GM19099 (cell line): ENCODE measurements around the gene VAT1L.

Experiments
- POLR2A ChIP-seq: IDR thresholded peaks from 3 replicates; pipeline ENCODE4 v1.6.1; 2011; ENCODE audit warnings: low read depth; ENCODE audit not compliant: insufficient read length; ENCODE audit errors: extremely low read depth

Gene VAT1L

GRCh38 chr16:77801817-77802216 is 13.5 kb downstream of the VAT1L start:
- no peak for TF ChIP-seq POLR2A

DNA sequence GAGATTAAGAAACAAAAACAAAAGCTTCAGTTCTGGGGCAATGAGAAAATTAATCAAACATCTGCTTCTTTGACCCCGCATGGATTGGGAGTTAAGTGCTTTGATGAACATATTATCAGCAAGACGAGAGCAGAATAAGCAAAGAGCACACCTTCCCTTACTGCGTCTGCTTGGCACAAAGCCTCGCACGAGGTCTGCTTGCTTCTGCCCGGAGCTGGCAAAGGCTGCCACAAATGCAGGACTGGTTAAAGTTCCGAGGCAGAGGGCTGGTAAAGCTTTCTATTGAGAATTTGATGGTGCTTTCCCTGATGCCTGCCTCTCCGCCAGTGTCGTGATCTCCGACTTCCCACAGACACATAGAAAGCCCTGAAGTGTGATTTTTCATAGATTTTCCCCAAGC is 17.0 kb downstream of the VAT1L start:
- no peak for TF ChIP-seq POLR2A

- TF ChIP-seq POLR2A, result no peak
Measured at GRCh38 chr16:77807021-77807420, 18.7 kb downstream of the VAT1L start.

GRCh38 chr16:77812856-77813500 is 24.6 kb downstream of the VAT1L start:
- TF ChIP-seq POLR2A, result no peak

GRCh38 chr16:77816293-77816692 is 27.9 kb downstream of the VAT1L start:
- no peak for TF ChIP-seq POLR2A

DNA sequence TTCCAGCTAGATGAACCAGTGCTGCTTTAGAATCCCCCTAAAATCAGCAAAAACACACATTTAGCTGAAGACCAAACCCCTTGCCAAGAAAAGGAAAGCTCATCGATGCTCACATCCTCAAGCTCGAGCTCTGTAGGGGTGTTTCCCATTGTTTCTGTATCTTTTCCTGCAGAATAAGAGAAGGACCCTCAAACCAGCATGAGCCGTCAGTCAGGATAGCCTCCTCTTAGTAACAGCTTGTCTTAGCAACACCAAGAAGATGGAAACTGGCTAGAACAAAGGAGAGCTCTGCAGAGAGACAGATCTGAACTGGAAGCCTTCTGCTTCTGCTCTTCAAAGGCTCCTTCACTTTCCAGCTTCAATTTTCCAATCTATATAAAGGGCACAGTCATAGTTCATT is 32.0 kb downstream of the VAT1L start:
- TF ChIP-seq POLR2A, result no peak

- TF ChIP-seq POLR2A, result no peak
Measured at GRCh38 chr16:77822661-77823060, 34.3 kb downstream of the VAT1L start.

DNA sequence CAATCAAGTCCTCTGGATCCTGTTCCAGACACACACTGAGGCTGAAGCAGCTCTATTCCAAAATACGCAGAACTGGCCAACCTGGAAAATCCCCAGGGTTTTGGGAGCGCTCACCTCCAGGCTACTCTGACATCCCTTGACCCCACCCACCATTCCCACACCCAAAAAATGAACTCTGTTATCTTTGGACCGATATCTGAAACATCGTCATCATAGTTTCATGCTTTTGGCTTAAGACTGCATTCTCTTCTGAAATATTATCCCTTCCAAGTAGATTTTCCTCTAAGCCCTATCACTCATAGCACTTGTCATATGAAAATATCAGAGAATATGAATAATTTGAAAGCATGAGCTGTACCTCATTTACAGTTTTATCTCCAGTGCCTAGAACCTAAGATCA is 34.7 kb downstream of the VAT1L start:
- no peak for TF ChIP-seq POLR2A

DNA sequence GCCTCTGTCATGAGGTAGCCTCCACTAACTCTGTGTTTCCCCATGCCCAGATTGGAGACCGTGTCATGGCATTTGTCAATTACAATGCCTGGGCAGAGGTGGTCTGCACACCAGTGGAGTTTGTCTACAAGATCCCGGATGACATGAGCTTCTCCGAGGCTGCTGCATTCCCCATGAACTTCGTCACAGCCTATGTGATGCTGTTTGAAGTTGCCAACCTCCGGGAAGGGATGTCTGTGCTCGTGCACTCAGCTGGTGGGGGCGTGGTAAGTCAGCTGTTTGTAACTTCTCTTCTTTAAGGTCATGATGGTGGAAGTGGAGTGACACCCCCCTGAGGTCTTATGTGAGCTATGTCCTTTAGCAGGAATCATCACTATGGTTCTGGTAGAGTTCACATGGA is 36.8 kb downstream of the VAT1L start:
- no peak for TF ChIP-seq POLR2A

- TF ChIP-seq POLR2A, result no peak
Measured at GRCh38 chr16:77827032-77827431, 38.7 kb downstream of the VAT1L start.

GRCh38 chr16:77833921-77834634 is 45.7 kb downstream of the VAT1L start:
- no peak for TF ChIP-seq POLR2A

DNA sequence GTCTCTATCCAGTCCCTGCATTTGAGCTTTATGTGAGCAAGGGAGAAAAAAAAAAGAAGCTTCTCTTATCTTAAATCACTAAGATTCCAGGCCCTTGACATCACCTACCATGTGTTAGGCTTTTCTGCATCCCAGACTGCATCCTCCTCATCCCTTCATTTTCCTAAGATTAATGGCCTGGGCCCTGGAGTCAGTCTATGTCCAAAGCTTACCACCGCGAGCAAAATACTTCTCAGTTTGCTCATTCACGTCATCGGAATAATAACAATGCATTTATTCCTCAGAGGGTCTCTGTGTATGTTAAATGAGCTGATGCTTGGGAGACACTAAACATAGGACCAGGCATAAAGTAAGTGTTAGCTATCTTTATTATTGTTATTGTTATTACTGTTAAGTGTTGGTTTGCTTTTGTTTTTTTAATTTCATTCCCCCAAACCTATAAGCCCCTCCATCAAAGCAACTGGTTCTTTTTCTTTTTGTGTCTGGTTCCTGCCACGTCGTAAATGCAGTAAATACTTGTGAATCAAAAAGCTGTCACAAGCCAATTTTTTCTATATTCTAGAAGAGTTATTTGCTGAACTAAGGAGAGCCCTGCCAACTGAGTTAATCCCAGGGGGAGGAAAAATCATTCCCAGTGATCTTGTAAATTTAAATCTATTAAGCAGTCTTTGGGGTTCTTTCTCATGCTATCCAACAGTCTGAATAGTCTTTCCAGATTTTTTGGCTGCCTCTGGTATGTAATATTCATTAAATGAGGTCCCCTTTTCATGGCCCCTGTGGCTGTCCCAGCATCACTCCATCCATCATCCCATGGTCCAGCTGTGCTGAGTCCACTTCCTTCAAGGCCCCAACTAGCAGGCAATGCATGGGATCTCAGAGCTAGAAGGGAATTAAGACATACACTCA is 46.5 kb downstream of the VAT1L start:
- no peak for TF ChIP-seq POLR2A

- no peak for TF ChIP-seq POLR2A
Measured at GRCh38 chr16:77836801-77837200, 48.4 kb downstream of the VAT1L start.

GRCh38 chr16:77838597-77839255 is 50.4 kb downstream of the VAT1L start:
- no peak for TF ChIP-seq POLR2A

DNA sequence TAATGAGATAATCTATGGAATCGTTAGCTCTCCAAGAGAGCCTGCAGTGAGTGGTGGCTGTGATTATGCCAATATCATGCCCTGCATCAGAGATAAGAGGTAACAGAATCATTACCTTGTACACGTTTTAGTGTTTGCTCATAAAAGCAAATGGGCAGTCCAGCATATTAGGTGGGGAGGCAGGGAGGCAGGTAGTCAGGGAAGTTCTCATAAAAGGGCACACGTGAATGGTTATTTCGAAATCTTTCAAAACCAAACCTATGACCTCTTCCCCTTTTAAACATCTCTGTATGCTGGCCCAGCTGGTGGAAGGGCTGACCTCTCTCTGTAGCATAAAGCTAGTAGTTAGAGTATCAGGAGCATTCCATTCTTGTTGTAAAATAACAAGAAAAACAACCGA is 51.7 kb downstream of the VAT1L start:
- no peak for TF ChIP-seq POLR2A
